Islet of Langerhans (tissue), 1 donor: Measurements from ENCODE around the gene CD2.

Source experiments
- FAIRE-seq: peaks from one replicate; lab custom pipeline; 2011; peaks lifted over from hg19 to GRCh38; lab: Jason Lieb, UNC

Gene CD2, protein sequence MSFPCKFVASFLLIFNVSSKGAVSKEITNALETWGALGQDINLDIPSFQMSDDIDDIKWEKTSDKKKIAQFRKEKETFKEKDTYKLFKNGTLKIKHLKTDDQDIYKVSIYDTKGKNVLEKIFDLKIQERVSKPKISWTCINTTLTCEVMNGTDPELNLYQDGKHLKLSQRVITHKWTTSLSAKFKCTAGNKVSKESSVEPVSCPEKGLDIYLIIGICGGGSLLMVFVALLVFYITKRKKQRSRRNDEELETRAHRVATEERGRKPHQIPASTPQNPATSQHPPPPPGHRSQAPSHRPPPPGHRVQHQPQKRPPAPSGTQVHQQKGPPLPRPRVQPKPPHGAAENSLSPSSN

DNA sequence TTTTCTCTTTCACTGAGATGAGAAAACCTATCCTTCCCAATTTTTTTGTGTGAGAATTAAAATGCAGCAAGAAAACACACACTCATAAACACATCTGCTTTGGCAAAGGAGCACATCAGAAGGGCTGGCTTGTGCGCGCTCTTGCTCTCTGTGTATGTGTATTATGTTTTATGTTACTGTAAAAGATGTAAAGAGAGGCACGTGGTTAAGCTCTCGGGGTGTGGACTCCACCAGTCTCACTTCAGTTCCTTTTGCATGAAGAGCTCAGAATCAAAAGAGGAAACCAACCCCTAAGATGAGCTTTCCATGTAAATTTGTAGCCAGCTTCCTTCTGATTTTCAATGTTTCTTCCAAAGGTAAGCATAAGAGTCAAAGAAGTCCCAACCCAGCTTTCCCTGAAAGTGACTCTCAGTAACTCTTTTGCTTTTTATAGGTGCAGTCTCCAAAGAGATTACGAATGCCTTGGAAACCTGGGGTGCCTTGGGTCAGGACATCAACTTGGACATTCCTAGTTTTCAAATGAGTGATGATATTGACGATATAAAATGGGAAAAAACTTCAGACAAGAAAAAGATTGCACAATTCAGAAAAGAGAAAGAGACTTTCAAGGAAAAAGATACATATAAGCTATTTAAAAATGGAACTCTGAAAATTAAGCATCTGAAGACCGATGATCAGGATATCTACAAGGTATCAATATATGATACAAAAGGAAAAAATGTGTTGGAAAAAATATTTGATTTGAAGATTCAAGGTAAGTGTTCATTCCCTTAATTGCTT, at the start of gene CD2:
Gene CD2 (plus strand): TSS at position 233 of the 780 bp plus-strand sequence. CDS start 63 bp downstream, at position 296.
- FAIRE-seq: no peak

DNA sequence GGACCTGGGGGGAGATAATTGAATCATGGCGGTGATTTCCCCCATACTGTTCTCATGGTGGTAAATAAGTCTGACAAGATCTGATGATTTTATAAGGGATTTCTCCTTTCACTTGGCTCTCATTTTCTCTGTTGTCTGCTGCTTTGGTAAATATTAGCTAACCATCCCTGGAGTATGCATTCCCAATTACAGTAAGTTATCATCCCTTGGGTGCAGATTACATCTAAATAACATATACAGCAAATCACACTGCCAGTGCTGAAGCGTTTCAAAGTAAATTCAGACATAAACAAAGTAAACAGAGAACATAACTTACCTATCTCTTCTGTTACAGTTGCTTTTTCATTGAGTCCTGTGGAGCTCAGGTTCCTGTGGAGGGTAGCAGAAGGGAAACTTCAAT, 48.1 kb upstream of the CD2 start:
- no peak for FAIRE-seq

DNA sequence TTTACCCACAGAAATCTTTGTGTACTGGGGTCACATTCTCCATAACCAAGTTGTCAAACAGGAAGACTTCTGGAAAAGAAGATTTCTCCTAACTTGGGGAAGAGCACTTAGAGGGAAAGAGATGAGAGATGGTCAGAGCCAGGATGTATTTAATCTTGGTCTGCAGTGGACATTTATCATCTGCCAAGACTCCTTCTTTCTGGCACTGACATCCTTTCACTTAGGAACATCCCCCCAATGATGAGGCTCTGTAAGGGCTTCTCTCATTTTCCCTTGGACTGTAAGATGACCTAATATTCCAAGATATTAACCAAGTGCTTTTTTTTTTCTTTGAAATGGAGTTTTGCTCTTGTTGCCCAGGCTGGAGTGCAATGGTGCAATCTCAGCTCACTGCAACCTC, 47.4 kb upstream of the CD2 start:
- no peak for FAIRE-seq

DNA sequence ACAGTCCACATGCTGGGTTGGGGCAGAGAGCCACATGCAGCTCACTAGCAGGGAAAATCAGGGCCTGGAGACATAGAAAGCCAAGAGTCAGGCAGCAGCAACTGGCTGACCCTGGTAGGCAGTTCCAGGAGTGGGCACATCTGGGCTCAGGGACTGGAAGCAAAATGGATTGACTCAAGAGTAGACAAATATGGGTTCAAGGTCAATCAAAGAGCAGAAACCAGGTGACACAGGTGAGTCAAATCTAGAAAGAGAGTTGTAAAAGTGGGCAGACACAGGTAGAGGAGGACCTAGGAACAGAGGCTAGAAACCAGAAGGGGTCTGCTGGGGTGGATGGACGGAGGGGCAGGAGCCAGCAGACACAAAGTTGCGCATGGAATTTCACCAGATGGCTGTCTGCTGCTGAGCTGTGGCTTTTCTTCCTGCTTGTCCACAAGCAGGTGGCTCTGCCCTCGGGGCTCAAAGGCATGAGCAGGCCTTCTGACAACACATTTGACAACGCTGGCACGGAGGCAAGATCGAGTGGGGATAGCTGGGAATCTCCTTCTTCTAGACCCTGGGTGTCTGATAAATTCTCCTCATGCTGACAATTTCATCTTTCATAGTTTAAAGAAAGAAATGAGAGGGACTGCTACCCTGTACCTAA, 45.9 kb upstream of the CD2 start:
- FAIRE-seq: no peak

DNA sequence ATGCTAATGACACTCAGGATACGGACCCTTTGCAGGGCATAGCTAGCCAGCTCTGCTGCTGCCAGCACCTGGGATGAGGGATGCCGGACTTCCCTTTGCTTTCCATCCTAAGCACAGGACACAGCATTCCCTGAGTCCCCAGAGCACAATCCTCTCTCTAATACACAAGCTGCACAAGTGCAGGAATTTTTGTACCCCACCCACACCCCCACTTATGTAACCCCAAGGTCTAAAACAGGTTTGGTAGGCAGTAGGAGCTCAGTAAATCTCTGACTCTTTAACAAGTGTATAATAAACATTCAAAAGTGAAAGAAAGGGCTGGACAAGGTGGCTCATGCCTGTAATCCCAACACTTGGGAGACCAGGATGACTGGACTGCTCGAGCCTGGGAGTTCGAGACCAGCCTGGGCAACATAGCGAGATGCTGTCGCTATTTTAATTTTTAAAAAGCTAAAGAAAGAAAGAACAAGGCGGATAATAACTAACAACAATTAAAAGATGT, 44.5 kb upstream of the CD2 start:
- FAIRE-seq: no peak

DNA sequence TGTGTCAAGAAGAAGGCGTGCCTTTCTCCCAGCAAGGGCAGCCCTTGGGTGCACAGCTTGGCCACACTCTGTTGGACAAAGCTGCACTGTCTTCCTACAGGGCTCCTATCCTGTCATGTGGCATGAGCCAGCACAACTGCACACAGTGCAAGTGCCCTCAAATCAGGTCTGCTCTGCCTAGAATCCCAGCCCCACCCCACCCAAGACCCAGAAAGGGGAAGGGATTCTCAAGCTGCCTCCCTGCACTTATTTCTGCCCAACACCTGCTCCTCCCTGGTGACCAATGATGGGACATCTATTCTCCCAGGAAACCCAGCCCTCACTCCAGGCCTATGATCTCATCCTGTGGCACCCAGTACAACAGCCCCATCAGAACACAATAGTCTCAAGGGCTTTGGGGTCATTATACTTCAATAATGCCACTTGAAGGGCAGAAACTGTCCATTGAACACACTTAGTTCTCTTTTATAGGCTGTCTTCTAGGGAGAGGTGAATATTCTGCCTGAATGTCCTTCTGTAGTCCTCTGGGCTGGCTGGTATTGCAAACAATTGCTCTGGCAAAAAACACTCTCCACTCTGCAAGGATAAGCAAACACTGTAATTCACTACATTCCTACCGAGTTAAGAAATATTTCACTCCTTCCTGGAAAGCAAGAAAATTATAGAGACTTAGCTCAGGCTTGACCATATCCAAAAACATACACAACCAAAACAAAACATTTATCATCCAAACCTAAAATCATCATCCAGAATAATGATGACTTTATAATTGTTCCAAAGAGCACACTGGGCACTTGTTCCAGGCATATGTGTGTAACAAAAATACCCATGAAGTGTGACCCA, 43.6 kb upstream of the CD2 start:
- FAIRE-seq: no peak

DNA sequence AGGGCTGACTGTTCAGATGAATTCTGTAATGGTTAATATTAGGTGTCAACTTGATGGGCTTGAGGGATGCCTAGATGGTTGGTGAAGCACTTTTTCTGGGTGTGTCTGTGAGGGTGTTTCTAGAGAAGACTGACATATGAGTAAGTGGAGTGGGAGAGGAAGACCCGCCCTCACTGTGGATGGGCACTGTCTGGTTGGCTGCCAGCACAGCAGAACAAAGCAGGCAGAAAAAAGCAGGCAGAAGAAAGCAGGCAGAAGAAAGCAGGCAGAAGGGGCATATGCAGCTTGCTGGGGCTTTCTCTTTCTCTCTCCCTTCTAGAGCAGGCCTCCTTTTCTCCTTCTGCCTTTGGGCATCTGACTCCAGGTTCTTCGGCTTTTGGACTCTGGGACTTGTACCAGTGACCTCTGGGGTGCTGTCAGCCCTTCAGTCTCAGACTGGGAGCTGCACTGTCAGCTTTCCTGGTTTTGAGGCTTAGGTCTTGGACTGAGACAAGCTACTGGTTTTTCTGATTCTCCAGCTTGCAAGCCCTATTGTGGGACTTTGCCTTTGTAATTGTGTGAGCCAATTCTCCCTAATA, 42.9 kb upstream of the CD2 start:
- FAIRE-seq: no peak

DNA sequence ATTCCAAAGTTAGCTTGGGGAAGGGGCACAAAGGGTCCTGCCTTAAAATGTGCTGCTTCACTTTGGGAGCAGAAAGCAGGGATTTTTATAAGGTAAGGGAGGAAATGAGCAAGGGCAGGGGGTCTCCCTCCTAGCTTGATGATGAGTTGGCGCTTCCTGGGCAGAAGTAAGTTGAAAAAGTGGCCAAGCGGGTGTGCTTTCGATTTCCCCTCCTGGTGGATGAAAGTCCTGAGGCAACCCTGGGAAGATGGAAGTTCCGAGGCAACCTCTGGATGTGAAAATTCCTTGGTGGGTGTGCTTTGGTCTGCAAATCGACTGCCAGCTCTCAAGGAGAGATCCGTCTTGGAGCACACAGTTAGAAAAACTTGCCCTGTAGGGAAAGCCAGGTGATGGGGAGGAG, 41.7 kb upstream of the CD2 start:
- FAIRE-seq: no peak

DNA sequence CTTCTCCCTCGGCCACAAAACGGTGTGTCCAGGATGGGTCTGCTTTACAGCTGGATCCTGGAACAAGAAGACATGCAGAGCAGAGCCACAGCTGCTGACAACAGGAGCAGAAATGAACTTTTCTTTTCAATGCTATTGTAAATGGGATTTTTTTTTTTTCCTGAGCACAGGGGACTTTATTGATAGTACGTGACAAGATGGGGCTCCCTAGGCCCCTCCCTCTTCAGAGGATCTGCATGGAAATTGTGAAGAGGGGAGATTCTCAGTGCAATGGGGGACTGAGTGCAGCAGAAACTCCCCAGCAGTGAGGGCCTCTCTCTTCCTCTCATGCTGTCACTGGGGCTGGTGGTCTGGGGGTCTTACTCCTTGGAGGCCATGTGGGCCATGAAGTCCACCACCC, 40.8 kb upstream of the CD2 start:
- no peak for FAIRE-seq

DNA sequence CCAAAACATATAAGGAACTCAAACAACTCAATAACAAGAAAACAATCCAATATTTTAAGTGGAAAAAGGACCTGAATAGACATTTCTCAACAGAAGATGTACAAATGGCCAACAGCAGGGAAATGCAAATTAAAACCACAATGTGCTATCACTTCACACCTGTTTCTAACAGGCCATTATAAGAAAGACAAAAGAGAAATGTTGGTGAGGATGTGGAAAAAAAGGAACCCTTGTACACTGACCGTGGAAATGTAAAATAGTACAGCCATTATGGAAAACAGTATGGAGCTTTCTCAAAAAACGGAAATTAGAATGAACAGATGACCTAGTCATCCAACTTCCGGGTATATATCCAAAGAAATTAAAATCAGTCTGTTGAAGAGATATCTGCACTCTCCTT, 37.8 kb upstream of the CD2 start:
- no peak for FAIRE-seq

DNA sequence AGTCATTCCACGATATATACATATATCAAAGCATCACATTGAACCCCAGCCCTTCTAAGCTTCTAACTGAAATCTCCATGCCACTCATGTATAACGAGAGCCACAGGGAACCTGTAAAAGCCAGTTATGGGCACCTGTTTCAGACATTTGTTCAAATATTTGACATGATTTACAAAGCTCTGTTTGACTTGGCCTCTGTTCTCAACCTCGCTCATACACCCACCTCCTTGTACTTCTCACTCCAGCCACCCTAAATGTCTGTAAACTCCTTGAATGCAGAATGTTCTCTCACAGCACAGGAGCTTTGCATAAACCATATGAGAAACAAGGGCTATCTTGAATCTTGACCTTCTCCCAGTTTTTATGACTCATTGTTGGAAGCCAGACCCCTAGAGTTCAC, 36.9 kb upstream of the CD2 start:
- no peak for FAIRE-seq

DNA sequence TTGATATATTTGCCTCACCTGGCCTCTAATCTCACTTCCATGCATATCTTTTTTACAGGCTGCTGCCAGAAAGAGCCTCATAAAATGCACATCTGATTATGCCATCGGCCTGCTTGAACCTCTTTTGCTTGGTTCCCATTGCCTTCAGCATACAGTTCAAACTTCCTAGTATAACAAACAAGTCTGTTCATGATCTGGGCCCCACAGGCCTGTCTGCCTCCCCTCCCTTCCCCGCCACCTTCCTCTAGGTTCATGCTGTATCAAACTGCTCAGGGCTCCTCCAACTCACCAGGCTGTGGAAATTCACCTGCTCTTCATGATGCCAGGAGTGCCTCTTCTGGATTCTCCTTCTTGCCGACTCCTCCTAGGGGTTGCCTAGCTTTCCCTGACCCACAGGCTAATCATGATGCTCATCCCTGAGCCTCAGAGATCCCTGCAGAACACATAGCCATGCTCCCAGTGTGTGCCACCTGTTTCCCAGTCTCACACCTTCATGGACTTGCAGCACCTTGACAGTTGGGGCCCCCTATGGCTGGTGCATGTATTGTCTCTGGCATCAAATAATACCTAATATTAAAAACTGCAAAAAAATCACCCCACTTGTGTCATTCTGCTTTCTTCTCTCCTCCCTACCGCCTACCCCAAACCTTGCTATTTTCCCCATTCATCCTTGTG, 33.7 kb upstream of the CD2 start:
- FAIRE-seq: no peak

DNA sequence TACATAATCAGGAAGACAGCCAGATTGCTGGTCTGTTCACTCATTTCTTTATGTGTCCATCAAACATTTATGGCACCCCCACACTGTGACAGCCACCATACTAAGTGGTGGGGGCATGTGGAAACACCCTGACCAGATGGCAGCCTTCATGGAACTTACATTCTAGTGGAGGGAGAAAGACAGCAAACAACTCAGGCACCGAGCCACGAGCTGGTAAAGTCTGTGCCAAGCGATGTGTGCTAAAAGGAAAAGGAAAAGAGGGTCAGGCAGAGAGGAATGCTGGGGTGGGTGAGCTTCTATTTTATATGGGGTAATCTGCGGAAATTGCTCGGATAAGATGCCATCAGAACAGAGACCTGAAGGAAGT, 33.2 kb upstream of the CD2 start:
- FAIRE-seq: no peak

DNA sequence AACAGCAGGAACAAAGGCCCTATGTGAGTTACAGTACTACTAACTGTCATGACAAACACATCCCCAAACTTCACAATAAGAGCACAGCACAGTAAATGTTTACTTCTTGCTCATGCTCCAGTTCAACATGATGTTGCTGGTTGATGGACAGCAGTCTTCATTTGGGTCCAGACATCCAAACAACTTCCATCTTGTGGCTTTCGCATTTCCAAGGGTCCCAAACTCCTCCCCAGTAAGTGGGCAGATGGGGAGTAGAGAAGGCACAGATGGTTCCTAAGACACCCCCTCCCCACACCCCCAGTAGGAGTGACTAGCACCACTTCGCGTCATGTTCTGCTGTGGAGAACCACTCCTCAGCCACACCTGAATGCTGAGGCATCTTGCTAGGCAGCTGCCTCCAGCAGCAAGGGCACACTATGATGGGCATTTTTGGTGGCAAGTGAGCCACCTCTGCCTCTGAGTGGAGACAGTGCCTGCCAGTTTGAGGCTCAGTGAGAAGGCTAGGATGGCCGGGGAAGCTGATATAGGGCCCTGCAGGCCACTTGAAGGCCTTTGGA, 32.7 kb upstream of the CD2 start:
- no peak for FAIRE-seq

DNA sequence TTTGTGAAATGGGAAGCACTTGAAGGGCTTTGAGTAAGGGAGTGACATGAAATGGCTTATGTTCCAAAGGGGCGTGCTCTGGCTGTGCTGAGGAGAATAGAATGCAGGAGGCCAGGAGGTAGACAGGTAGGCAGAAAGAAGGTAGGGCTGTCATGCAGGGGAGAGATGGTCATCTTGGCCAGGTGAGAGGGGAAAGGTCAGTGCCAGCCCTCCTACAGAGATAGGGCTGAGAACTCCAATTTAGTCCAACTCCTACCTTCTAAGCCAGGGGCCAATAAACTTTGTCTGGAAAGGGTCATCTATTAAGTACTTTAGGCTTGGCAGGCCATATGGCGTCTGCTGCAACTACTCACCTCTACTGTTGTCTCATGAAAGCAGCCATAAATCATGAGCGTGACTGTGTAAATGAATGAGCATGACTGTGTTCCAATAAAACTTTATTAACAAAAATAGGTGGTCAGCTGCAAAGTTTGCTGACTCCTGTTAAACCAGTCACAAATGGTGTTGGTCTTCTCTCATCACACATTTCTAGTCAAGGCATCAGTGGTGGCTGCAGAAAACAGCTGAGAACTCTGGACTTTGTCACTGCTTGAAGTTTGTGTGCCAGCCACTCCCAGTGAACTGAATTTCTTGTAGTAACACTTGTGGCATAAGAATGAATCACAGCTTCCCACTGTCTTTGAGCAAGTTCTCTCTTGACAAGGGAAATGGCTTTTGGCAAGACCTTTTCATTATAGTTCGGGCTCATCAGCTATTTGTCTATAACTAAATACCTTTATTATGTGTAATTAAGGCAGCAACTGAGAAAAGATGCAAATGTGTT, 32.0 kb upstream of the CD2 start:
- FAIRE-seq: no peak

DNA sequence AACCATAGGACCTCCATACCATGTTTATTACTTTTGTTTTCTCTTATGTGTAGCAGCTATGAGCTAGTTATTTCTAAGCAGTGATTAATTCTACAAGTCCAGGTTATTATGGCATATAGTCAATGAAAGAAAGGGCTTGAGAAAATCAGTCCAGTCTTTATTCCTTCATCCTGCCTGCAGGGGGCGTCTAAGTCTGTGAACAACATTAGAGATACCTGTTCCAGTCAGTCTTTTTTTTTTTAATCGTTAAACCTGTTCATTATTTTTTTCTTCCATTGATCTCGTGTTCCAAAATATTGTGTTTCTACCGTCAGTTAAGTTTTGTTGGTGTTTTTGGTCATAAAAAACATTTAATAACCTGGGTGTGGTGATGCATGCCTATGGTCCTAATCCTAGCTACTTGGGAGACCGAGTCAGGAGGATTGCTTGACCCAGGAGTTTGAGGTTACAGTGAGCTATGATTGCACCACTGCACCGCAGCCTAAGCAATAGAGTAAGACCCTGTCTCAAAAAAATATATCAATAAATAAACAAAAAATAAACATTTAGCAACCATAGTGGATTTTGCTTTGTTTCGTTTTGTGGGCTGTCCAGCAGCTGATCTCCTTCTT, 29.4 kb upstream of the CD2 start:
- FAIRE-seq: no peak

DNA sequence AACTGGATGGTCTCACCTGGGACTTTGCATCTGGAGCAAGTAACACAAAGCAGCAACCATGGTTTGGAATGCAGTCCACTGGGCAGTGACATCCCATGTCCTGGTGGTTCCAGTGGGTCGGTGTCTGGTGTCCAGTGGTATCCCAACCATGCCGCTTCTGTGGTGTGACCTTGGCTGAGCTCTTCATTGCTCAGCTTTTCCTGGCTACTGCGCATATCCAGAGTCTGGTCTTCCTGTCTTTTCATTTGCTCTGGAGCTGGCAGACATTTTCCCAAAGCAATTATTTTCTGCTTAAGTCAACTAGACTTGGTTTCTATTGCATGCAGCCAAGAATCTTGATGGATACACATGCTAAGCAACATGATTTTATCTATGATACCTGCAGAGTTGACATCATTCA, 28.4 kb upstream of the CD2 start:
- no peak for FAIRE-seq

DNA sequence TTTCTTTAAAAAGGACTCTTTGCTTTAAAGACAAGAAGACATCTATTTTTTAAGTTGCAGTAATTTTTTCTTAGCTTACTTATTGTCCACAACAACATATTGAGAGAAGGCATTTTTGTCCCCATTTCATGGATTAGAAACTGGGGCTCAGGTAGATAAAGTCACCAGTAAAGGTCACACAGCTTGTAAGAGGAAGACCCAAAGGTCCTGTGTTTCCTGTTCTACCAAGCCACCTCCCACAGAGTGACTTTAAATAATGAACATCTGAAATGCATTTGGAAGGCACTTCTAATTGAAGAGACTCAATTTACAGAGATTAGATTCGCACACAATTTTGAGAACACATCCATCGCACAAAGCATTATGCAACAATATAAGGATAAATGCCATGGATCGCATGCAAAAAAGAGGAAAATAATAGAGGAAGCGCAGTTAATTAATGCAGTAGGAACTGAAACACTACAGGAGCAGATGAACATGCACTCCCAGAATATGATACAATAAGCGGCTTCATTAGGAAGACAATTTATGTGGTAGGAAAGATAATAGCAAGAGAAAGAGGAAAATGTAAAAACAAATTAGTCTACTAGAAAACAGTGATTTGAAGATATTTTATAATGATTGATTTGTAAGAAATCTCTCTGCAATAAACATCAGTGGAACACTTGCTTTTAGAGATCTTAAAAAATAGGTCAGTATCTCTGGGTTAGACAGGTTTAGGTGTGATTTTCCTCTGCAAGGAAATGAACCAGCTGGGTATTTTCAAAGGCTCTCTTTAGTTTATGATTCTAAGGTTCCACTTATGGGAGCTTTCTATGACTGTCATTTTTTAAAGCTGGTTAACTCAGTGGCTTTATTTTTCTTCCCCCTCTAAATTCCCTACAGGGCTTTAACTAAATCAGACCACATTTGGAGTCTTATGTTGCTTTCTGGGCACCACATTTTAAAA, 27.1 kb upstream of the CD2 start:
- no peak for FAIRE-seq

DNA sequence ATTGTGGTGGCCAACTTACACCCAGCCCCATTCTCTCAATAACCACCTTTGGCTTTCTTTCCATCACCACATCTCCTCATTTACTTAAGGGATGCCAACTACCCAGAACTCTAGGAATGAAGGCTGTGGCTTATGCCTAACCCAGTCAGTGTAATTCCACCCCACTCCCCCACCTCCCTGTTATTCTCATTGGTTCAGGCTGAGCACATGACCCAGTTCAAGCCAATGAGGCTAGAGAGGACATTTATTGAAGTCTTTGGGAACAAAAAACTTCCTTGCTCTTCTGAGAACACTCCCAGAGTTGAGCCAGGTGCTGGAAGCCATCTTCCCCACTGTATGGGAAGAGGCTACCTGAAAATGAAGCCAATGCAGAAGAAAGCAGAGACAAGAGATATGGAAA, 22.8 kb upstream of the CD2 start:
- no peak for FAIRE-seq
